HepG2 (cell line): ENCODE results near the gene PHAX. TPM values are rescaled to one million over a fixed set of nuclear protein-coding genes. Genes with fewer than 3 reads are reported as not detected.

ENCODE experiments used
- ARID2 ChIP-seq: sonication (generic); formaldehyde crosslinking; IDR thresholded peaks from 2 replicates; pipeline ENCODE4 v1.8.1; 2022; ENCODE audit warnings: mild to moderate bottlenecking, missing genetic modification reagents, borderline replicate concordance
- ARNT2 ChIP-seq: sonication (generic); formaldehyde crosslinking; IDR thresholded peaks from 2 replicates; pipeline ENCODE4 v1.8.0; 2022; ENCODE audit warnings: mild to moderate bottlenecking, low read depth, missing genetic modification reagents, moderate library complexity
- BRD4 ChIP-seq: sonication (generic); formaldehyde crosslinking; IDR thresholded peaks from 2 replicates; pipeline ENCODE4 v1.4.0; 2020; ENCODE audit warnings: missing genetic modification reagents
- JUNB ChIP-seq: sonication (generic); formaldehyde crosslinking; IDR thresholded peaks from 2 replicates; pipeline ENCODE4 v1.8.0; 2022; ENCODE audit warnings: missing genetic modification reagents, mild to moderate bottlenecking, borderline replicate concordance
- ZNF441 ChIP-seq: sonication (generic); formaldehyde crosslinking; IDR thresholded peaks from 2 replicates; pipeline ENCODE4 v1.7.0; 2021; ENCODE audit warnings: missing genetic modification reagents, borderline replicate concordance
- polyA plus RNA-seq, 8 experiments: library from polyadenylated mRNA; depleted of rRNA in 3 of 8; stranded (reverse) in 7 of 8; unstranded in 1 of 8; fragments of >200 nt; fragmentation: Illumina TruSeq in 4 of 8; extraction: Trizol in 4 of 8; gene quantifications; 2 replicates each; pipeline versions ENCODE4 v1.2.1 to v1.2.3, GENCODE V29; 2011 to 2016; ENCODE audit warnings: low read depth in 4 of 8, missing spikeins in 1 of 8, mixed read lengths in 1 of 8; ENCODE audit not compliant: insufficient read depth in 1 of 8
- total RNA-seq, 5 experiments: library from RNA; depleted of rRNA; stranded (reverse); fragments of >200 nt; fragmentation: Illumina TruSeq; extraction: Trizol; gene quantifications; 2 replicates each; pipeline ENCODE4 v1.2.3, GENCODE V29; 2016; ENCODE audit warnings: low read depth in 1 of 5
- TF ChIP-seq, protein P1 (sequence below): IDR thresholded peaks from 2 replicates; pipeline ENCODE4 v1.6.1; 2016; ENCODE audit warnings: low read depth, missing genetic modification reagents, missing compliant biosample characterization
- TF ChIP-seq, protein P2 (sequence below): sonication (generic); formaldehyde crosslinking; IDR thresholded peaks from 2 replicates; pipeline ENCODE4 v1.5.0; 2020; ENCODE audit warnings: mild to moderate bottlenecking, missing genetic modification reagents, borderline replicate concordance
- TF ChIP-seq, protein P3 (sequence below): sonication (generic); formaldehyde crosslinking; IDR thresholded peaks from 2 replicates; pipeline ENCODE4 v1.8.0; 2022; ENCODE audit warnings: missing genetic modification reagents, mild to moderate bottlenecking, moderate library complexity, borderline replicate concordance
- TF ChIP-seq, protein P4 (sequence below): sonication (generic); formaldehyde crosslinking; IDR thresholded peaks from 2 replicates; pipeline ENCODE4 v1.5.1; 2020; ENCODE audit warnings: mild to moderate bottlenecking, missing genetic modification reagents, borderline replicate concordance

PHAX gene
- total and polyA plus RNA-seq, 2 of the 13 experiments (the other 11 are each of a cell fraction or from before 2014, with no cell fraction given), result 20.0 to 59.7 TPM

DNA sequence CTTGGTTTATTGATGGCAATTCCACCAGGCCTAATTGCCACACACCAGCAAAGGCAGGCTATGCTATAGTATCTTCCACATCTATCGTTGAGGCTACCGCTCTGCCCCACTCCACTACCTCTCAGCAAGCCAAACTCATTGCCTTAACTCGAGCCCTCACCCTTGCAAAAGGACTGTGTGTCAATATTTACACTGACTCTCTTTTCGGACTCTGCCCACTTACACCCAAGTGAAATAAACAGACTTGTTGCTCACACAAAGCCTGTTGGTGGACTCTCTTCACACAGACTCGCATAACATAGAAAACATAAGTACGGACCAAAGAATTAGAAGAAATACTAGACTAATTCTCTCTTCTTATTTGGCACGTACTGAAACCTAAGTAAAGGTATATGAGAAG is 48.3 kb downstream of the PHAX start (continued):
- TF ChIP-seq, protein P1, sequence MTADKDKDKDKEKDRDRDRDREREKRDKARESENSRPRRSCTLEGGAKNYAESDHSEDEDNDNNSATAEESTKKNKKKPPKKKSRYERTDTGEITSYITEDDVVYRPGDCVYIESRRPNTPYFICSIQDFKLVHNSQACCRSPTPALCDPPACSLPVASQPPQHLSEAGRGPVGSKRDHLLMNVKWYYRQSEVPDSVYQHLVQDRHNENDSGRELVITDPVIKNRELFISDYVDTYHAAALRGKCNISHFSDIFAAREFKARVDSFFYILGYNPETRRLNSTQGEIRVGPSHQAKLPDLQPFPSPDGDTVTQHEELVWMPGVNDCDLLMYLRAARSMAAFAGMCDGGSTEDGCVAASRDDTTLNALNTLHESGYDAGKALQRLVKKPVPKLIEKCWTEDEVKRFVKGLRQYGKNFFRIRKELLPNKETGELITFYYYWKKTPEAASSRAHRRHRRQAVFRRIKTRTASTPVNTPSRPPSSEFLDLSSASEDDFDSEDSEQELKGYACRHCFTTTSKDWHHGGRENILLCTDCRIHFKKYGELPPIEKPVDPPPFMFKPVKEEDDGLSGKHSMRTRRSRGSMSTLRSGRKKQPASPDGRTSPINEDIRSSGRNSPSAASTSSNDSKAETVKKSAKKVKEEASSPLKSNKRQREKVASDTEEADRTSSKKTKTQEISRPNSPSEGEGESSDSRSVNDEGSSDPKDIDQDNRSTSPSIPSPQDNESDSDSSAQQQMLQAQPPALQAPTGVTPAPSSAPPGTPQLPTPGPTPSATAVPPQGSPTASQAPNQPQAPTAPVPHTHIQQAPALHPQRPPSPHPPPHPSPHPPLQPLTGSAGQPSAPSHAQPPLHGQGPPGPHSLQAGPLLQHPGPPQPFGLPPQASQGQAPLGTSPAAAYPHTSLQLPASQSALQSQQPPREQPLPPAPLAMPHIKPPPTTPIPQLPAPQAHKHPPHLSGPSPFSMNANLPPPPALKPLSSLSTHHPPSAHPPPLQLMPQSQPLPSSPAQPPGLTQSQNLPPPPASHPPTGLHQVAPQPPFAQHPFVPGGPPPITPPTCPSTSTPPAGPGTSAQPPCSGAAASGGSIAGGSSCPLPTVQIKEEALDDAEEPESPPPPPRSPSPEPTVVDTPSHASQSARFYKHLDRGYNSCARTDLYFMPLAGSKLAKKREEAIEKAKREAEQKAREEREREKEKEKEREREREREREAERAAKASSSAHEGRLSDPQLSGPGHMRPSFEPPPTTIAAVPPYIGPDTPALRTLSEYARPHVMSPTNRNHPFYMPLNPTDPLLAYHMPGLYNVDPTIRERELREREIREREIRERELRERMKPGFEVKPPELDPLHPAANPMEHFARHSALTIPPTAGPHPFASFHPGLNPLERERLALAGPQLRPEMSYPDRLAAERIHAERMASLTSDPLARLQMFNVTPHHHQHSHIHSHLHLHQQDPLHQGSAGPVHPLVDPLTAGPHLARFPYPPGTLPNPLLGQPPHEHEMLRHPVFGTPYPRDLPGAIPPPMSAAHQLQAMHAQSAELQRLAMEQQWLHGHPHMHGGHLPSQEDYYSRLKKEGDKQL, result peak; percentile 88
- TF ChIP-seq, protein P2, sequence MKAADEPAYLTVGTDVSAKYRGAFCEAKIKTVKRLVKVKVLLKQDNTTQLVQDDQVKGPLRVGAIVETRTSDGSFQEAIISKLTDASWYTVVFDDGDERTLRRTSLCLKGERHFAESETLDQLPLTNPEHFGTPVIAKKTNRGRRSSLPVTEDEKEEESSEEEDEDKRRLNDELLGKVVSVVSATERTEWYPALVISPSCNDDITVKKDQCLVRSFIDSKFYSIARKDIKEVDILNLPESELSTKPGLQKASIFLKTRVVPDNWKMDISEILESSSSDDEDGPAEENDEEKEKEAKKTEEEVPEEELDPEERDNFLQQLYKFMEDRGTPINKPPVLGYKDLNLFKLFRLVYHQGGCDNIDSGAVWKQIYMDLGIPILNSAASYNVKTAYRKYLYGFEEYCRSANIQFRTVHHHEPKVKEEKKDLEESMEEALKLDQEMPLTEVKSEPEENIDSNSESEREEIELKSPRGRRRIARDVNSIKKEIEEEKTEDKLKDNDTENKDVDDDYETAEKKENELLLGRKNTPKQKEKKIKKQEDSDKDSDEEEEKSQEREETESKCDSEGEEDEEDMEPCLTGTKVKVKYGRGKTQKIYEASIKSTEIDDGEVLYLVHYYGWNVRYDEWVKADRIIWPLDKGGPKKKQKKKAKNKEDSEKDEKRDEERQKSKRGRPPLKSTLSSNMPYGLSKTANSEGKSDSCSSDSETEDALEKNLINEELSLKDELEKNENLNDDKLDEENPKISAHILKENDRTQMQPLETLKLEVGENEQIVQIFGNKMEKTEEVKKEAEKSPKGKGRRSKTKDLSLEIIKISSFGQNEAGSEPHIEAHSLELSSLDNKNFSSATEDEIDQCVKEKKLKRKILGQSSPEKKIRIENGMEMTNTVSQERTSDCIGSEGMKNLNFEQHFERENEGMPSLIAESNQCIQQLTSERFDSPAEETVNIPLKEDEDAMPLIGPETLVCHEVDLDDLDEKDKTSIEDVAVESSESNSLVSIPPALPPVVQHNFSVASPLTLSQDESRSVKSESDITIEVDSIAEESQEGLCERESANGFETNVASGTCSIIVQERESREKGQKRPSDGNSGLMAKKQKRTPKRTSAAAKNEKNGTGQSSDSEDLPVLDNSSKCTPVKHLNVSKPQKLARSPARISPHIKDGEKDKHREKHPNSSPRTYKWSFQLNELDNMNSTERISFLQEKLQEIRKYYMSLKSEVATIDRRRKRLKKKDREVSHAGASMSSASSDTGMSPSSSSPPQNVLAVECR (CRISPR knock-in tag), result peak; percentile 67; the same call in 1 of the 2 replicates
- TF ChIP-seq ARID2, result 0 out of 2 replicates have a peak, but pooled peaks have one; percentile 8
- TF ChIP-seq, protein P3, sequence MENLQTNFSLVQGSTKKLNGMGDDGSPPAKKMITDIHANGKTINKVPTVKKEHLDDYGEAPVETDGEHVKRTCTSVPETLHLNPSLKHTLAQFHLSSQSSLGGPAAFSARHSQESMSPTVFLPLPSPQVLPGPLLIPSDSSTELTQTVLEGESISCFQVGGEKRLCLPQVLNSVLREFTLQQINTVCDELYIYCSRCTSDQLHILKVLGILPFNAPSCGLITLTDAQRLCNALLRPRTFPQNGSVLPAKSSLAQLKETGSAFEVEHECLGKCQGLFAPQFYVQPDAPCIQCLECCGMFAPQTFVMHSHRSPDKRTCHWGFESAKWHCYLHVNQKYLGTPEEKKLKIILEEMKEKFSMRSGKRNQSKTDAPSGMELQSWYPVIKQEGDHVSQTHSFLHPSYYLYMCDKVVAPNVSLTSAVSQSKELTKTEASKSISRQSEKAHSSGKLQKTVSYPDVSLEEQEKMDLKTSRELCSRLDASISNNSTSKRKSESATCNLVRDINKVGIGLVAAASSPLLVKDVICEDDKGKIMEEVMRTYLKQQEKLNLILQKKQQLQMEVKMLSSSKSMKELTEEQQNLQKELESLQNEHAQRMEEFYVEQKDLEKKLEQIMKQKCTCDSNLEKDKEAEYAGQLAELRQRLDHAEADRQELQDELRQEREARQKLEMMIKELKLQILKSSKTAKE (CRISPR knock-in tag), result peak; percentile 80
- TF ChIP-seq ZNF441 (CRISPR knock-in tag), result 0 out of 2 replicates have a peak, but pooled peaks have one; percentile 35
- TF ChIP-seq BRD4 (CRISPR knock-in tag), result peak; percentile 72
- TF ChIP-seq, protein P4, sequence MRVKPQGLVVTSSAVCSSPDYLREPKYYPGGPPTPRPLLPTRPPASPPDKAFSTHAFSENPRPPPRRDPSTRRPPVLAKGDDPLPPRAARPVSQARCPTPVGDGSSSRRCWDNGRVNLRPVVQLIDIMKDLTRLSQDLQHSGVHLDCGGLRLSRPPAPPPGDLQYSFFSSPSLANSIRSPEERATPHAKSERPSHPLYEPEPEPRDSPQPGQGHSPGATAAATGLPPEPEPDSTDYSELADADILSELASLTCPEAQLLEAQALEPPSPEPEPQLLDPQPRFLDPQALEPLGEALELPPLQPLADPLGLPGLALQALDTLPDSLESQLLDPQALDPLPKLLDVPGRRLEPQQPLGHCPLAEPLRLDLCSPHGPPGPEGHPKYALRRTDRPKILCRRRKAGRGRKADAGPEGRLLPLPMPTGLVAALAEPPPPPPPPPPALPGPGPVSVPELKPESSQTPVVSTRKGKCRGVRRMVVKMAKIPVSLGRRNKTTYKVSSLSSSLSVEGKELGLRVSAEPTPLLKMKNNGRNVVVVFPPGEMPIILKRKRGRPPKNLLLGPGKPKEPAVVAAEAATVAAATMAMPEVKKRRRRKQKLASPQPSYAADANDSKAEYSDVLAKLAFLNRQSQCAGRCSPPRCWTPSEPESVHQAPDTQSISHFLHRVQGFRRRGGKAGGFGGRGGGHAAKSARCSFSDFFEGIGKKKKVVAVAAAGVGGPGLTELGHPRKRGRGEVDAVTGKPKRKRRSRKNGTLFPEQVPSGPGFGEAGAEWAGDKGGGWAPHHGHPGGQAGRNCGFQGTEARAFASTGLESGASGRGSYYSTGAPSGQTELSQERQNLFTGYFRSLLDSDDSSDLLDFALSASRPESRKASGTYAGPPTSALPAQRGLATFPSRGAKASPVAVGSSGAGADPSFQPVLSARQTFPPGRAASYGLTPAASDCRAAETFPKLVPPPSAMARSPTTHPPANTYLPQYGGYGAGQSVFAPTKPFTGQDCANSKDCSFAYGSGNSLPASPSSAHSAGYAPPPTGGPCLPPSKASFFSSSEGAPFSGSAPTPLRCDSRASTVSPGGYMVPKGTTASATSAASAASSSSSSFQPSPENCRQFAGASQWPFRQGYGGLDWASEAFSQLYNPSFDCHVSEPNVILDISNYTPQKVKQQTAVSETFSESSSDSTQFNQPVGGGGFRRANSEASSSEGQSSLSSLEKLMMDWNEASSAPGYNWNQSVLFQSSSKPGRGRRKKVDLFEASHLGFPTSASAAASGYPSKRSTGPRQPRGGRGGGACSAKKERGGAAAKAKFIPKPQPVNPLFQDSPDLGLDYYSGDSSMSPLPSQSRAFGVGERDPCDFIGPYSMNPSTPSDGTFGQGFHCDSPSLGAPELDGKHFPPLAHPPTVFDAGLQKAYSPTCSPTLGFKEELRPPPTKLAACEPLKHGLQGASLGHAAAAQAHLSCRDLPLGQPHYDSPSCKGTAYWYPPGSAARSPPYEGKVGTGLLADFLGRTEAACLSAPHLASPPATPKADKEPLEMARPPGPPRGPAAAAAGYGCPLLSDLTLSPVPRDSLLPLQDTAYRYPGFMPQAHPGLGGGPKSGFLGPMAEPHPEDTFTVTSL (CRISPR knock-in tag), result peak; percentile 98
- 0 out of 2 replicates have a peak, but pooled peaks have one; percentile 28 for TF ChIP-seq ARNT2 (CRISPR knock-in tag)
- TF ChIP-seq JUNB (CRISPR knock-in tag), result peak; percentile 52
